Limb (tissue), 2 donors: ENCODE results near the gene CSPG5.

ENCODE experiments used
- DNase-seq, 2 donors: peaks; one replicate each; pipeline ENCODE4 v3.0.0-alpha.2; 2016; ENCODE audit errors: extremely low spot score in 2 of 2

The CSPG5 gene

GRCh38 chr3:47578691-47579632 is at the start of gene CSPG5:
Gene CSPG5, minus strand, starts transcription at chr3:47578865. Its CDS starts 172 bp downstream, at chr3:47578693.
- peak in 1 of 2 donors; percentile 68 for DNase-seq

GRCh38 chr3:47628426-47628825 is 49.8 kb upstream of the CSPG5 start:
- no peak for DNase-seq

GRCh38 chr3:47622671-47623461 is 44.2 kb upstream of the CSPG5 start:
- no peak for DNase-seq

DNA sequence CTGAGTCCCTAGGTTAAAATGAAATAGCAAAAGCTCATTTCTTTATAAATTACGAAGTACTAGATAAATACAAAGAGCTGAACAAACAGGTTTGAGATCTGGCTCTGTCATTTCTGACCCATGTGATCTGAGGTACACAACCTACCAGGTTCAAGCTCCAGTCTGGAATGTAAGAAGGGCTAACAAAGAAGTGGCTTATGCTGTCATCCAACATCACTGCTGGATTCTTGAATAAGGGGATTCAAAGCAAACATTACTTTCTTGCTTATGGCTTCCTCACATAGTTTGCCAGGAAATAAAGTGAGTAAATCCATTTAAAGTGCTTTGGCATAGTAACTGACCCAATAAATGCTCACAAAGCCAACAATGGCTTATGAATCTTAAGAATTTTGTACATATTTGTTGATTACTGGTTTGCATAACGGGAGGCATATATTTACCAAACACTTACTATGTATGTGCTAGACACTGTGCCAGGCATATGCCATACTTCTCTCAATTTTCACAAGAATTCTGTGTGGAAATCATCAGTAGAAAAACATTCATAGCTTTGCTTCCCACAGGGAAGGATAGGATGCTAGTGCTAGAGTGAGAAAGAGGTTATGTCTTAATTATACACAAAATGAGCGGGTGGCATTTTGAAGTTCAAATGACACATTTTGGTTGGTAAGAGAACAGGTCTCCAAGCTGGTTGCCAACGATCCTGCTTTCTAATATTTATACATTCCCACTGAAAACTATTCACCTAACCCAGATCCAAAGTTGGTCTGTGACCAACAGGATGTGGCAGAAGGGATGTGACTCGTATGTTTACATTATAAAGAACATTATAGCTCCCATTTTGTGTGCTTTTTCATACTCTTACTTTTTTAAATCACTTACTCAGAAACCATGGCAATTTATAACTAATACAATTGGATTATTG is 38.7 kb upstream of the CSPG5 start:
- no peak for DNase-seq

GRCh38 chr3:47614788-47615187 is 36.1 kb upstream of the CSPG5 start:
- no peak for DNase-seq

GRCh38 chr3:47613722-47614121 is 35.1 kb upstream of the CSPG5 start:
- no peak for DNase-seq

DNA sequence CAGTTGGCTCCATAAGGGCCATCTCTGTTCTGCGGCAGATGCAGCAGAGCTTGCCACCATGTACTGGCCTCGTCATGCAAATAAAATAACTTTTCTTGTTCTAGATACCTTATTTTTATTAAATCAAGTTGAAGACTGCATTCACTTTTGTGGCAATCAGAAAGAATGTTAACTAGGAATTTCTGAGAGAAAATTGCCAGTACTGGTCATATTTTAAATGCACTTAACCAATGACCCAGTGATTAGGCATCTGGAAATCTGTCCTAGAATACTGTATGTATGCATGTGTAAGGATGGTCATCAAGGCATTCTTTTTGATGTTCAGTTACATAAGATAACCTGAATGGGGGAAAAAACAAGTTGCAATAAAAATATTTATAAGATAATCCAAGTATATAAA is 34.2 kb upstream of the CSPG5 start:
- no peak for DNase-seq

DNA sequence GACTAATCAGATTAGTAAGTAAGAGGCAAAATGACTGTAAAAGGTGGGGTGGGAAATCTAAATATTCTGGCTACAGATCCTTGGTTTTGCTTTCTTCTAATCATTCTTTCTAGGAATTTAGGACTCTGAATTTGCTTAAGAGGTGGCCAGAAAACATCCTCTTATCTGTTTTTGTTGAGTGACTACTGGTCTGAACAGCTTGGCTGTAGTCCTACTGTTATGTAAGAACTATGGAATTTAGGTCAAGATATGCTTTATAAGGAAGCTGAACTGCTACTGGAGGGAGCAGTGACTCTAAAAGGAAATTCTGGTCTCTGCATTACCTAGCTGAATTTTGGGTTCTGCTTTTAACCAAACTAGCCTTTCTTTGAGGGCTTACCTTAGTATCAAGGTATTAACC is 33.5 kb upstream of the CSPG5 start:
- no peak for DNase-seq

DNA sequence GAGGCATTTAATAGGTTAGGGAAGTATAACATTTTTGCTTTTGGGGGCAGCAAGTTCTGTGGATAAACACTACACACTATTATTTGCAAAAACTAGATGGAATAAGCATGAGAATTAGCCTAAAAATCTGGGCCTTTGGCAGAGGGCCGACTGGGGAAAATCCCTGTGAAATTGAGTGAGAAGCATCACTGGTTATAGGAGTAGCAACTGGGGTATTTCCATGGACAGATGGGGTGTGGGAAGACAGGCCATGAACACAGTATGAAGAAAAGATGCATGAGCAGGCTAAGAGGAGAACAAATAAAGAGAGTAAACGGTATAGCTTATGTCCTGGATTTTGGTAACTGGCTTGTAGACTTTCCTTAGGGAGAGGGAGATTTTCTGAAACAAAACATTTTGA is 32.9 kb upstream of the CSPG5 start:
- DNase-seq, result no peak

GRCh38 chr3:47610583-47610982 is 31.9 kb upstream of the CSPG5 start:
- no peak for DNase-seq

DNA sequence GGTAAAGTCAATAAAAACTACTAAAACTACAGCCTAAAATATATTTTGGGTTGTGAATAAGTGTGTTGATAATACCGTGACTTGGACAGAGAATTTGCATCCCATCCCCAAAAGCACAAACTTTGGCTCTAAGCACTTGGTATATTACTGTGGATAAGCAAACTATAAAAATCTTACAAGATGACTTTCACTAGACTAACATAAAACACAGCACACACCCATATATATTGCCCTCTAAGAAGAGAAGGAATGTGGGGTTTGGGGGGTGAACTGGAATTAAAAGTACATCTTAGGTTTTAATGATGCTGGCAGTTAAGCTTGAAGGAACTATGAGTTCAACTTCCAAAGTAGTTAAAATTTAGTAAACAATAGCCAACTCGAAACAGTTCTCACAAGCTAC is 28.7 kb upstream of the CSPG5 start:
- no peak for DNase-seq

GRCh38 chr3:47606165-47606564 is 27.5 kb upstream of the CSPG5 start:
- no peak for DNase-seq

- no peak for DNase-seq
Measured at GRCh38 chr3:47605652-47606051, 27.0 kb upstream of the CSPG5 start.

DNA sequence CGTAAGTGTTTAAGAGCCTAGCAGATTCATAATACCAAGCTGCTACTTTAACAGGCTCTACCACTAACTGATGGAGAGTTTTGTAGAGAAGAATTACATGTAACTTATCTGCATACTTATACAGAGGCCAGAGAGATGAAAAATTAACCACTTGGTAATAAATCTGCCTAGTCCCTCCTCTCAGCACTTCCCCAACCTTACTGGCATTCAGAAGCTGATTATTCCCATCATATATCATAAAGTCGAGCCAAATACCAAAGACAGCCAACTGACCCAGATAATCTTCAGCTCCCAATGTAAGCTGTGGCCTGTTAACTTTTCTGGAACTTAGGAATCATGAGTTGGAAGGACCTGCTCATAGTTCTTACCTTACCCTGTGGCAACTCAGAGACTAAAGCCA is 25.5 kb upstream of the CSPG5 start:
- no peak for DNase-seq

DNA sequence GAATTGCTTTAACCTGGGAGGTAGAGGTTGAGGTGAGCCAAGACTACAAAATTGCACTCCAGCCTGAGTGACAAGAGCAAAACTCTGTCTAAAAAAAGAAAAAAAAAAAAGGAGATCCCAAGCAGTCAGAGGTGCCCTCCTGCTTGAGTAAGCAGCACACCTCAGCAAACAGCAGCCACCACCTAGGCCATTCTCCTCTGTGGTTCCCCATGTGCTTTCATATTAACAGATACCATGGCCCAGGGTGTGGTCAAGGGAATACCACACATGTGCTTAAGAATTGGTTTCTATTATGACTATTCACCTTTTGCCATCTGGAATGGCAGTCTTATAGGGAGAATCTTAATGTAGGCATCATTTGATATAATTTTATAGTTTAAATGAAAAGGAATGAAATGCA is 24.7 kb upstream of the CSPG5 start:
- no peak for DNase-seq

DNA sequence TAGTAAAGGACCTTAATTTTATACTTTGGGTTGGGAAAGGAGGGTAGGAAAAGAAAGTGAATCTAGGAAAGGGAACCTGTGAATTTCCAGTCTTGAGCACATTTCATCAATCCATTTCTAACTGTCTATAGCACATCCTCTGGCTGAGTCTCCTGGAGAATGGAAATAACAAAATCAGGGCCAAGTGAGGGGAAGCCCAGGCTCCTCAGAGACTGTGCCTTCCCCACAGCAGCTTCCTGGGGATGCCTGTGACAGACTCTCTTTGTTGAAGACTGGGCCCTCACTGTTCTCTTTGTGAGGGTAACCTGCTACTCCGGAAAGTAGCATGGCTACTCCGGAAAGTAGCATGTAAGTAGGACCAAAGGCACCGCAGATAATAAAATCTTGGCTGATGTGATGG is 22.6 kb upstream of the CSPG5 start:
- no peak for DNase-seq

GRCh38 chr3:47594792-47595191 is 16.1 kb upstream of the CSPG5 start:
- no peak for DNase-seq

- DNase-seq, result no peak
Measured at GRCh38 chr3:47592066-47592795, 13.6 kb upstream of the CSPG5 start.

- no peak for DNase-seq
Measured at GRCh38 chr3:47590216-47590615, 11.6 kb upstream of the CSPG5 start.

DNA sequence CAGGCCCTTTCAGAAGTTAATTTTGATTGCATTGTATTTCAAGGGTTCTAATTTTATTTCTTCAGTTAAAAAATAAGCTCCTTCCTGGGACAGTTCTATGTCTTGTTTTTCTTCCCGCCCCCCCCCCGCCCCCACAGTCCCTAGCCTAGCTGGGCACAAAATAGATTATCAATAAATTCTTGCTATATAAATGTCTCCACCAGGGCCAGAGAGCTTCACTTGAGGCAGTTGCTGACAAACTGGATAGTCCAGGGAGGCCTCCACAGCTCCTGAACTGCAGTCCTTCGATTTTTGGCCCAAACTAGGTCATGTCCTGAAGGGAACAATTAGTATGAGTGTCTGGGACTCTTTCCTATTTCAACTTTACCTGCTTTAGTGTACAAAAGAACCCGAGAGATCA is 9.9 kb upstream of the CSPG5 start:
- no peak for DNase-seq

DNA sequence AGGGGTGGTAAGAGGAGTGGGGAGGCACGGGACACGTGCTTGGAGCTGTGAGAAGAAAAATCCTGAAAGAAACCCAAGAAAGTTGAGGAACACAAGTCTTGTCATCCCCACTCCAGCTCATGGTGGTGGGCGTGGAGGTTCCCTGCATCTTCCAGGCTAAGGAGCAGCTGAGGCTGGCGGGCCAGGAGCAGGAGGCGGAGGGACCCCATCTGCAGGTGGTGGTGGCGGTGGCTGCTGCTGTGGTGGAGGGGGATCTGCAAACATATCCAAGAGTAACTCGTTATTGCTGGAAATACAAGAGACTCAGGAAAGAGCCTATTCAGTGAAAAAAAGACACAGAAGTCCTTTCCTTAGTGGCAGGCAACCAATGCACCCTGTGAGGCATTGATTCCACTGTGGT is 9.4 kb upstream of the CSPG5 start:
- DNase-seq, result no peak
